HTERT RPE-1 (cell line): ENCODE results near the gene CHPT1.
"Not testable (repeated sequence)": the region's sequence is repeated elsewhere in the genome, so short reads cannot be mapped to it uniquely, and the experiment has no call there.

ENCODE experiments used
- in situ Hi-C: fragments of 300-500 bp; cut with MboI; formaldehyde crosslinking; loops from 4 replicates; pipeline ENCODE4 v1.14.3; 2020; ENCODE audit warnings: low sequenced_read_pairs

Gene CHPT1

GRCh38 chr12:101719566-101719965 lies 22.1 kb downstream of the CHPT1 start:
- in situ Hi-C loops = no loop called here

DNA sequence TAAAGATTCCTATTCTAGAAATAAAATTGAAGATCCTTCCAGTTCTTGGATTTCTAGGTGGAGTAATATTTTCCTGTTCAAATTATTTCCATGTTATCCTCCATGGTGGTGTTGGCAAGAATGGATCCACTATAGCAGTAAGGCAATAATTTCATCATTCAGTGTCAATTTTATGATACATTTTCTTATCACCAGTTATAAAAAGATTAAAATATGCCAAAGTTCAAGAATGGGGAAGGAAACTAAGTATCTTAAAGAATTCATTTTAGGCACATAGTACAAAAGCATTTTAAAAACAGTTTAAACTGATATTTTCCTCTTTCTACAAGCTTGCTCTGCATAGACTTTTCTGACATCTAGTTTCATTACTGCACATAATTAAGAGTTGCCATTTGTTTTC lies 22.7 kb downstream of the CHPT1 start:
- in situ Hi-C loops = no loop called here

DNA sequence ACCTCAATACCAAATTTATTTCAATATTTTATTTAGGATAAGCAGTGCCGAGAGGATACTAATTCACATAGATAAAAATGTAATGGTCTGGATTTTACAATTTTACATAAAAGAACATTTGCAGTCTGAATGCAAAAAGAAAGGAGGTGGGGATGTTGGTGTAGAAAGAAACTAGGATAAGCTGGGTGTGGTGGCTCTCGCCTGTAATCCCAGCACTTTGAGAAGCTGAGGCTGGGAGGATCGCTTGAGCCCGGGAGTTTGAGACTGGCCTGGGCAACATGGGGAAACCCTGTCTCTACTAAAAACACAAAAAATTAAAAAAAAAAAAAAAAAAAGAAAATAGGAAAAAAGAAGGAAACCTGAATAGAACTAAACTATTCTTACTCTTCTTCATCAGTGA lies 25.0 kb downstream of the CHPT1 start:
- in situ Hi-C loops = no loop called here

DNA sequence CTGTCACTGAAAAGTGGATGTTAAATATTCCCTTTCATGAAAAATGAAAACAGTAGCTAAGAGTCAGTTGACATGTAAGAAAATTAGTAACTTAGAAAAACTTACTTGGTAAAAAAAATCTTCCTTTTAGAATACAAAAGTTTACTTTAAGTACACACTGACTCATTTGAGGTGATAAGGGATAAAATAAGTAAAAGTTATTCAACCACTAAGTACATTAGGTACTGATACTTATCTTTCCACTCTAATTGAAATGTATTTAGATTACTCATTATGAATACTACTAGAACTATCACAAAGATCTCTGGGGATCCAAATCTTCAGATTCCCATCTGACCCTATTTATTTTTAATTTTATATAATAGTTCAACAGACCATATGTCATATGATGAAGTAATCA lies 29.7 kb downstream of the CHPT1 start:
- in situ Hi-C loops = no loop called here

- in situ Hi-C loops = no loop called here
Observed at GRCh38 chr12:101729842-101730241, 32.4 kb downstream of the CHPT1 start.

DNA sequence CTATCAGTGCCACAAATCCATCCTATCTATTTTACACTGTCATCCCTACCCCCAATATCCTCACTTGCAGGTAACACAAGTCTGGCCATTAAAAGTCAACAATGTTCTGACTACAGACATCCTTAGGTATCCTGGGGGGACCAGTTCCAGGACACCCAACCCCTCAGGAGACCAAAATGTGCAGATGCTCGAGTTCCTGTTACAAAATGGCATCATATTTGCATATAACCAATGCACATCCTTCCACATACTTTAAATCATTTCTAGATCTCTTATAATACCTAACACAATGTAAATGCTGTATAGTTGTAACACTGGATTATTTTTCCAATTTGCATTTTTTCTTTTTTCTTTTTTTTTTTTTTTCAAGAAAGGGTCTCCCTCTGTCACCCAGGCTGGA lies 34.9 kb downstream of the CHPT1 start:
- in situ Hi-C loops = no loop called here

DNA sequence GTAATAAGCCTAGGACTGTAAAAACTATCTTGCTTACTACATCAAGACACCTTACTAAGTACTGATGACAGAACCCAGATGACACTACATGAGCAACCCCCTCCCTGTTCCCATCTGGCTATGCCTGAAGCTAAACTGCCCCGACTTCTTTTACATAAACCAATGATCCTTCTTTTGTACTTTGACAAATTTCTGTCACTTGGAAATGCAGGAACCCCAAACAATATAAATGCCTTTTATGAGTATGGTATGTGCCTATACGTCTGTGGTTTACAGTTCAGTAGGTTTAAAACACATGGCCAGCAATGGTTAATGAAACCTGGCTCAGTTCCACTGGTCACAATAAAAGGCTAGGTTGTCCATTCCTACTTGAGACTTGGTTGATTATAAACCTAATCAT lies 35.7 kb downstream of the CHPT1 start:
- in situ Hi-C loops = no loop called here

DNA sequence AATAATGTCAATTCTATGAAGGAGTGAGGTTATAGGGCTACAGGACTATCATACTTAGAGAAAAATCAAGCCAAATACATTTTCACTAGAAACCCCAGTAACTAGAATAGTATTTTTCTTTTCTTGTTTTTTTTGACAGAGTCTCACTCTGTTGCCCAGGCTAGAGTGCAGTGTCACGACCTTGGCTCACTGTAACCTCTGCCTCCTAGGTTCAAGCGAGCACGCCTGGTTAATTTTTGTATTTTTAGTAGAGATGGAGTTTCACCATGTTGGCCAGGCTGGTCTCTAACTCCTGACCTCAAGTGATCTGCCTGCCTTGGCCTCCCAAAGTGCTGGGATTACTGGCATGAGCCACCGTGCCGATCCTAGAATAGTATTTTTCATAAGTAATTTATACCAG lies 37.0 kb downstream of the CHPT1 start:
- in situ Hi-C loops = not testable (repeated sequence)

- in situ Hi-C loops = no loop called here
Observed at GRCh38 chr12:101737476-101737875, 40.0 kb downstream of the CHPT1 start.

- in situ Hi-C loops = no loop called here
Observed at GRCh38 chr12:101738920-101739665, 41.7 kb downstream of the CHPT1 start, which contains the start of gene SYCP3. Gene SYCP3 (minus strand): TSS chr12:101739462. CDS start chr12:101737935, 1,527 bp downstream.

GRCh38 chr12:101740566-101740965 lies 43.1 kb downstream of the CHPT1 start:
- in situ Hi-C loops = no loop called here

DNA sequence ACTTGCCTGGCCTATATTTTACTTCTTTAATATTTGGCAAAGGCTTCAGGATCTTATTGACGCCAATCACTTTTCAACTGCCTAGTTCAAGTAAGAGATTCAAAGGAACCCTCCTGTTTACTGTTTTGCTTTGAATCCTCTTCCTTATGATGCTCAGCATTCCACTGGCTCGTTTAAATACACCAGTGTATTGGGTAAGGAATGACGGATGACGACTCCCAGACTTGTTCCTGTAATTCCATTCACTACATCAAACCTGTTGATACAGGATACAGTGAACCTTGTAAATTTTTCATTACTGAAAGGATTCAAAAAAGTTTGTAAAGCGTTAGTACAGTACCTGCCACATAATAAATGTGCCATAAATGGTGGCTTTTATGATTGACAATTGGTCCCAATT lies 43.5 kb downstream of the CHPT1 start:
- in situ Hi-C loops = no loop called here

GRCh38 chr12:101743242-101743641 lies 45.8 kb downstream of the CHPT1 start:
- in situ Hi-C loops = no loop called here

- in situ Hi-C loops = no loop called here
Observed at GRCh38 chr12:101743724-101744472, 46.5 kb downstream of the CHPT1 start.

DNA sequence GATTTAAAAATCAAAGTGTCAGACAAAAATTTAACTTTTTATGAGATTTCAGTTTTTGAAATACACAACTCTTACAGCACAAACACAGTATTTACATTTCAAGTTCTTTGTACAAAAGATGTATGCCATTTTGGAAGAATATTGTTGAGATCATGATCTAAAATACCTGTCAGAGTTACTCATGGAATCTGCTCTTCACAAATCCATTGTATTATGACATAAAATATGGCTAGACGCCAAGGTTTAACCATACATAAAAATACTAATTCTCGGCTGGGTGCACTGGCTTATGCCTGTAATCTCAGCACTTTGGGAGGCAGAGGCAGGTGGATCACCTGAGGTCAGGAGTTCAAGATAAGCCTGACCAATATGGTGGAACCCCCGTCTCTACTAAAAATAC lies 48.0 kb downstream of the CHPT1 start:
- in situ Hi-C loops = no loop called here

- in situ Hi-C loops = no loop called here
Observed at GRCh38 chr12:101746196-101746595, 48.8 kb downstream of the CHPT1 start.

DNA sequence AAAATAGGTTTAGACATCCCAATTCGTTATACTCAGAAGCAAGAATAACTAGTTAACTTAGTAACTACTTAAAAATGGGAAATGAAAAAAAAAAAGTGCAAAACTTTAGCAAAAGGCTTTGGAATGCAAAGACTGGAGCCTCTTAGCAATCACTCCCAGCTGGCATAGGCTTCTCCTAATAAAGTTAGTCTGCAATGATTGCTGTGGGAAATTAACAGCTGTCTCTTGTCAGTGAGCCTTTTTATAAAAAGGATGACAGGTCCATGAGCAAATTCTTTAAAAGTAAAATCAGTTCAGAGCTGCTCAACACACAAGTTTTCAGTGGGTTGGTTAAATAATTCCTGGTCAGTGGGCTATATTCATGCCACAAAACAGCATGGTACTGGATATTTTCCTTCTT lies 49.2 kb downstream of the CHPT1 start:
- in situ Hi-C loops = no loop called here

- in situ Hi-C loops = no loop called here
Observed at GRCh38 chr12:101747697-101748096, 50.3 kb downstream of the CHPT1 start.

DNA sequence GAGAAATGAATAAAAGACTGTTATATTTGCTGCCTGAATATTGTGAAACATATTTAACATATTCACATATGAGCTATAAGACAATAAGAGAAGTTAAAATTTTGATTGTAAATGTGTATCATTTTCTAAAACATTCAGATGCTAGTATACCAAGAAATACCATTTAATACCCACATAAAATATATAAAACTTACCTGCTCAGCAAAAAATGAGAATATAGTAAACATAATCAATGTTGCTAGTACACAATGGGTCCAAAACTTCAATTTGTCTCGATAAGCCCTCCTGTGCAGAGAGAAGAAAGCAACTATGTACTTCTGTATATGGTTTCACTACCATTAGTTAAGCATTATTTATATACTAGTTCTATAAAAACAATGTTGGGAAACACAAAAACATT lies 51.5 kb downstream of the CHPT1 start:
- in situ Hi-C loops = no loop called here

GRCh38 chr12:101749657-101750056 lies 52.2 kb downstream of the CHPT1 start:
- in situ Hi-C loops = no loop called here

GRCh38 chr12:101750152-101750551 lies 52.7 kb downstream of the CHPT1 start:
- in situ Hi-C loops = no loop called here

DNA sequence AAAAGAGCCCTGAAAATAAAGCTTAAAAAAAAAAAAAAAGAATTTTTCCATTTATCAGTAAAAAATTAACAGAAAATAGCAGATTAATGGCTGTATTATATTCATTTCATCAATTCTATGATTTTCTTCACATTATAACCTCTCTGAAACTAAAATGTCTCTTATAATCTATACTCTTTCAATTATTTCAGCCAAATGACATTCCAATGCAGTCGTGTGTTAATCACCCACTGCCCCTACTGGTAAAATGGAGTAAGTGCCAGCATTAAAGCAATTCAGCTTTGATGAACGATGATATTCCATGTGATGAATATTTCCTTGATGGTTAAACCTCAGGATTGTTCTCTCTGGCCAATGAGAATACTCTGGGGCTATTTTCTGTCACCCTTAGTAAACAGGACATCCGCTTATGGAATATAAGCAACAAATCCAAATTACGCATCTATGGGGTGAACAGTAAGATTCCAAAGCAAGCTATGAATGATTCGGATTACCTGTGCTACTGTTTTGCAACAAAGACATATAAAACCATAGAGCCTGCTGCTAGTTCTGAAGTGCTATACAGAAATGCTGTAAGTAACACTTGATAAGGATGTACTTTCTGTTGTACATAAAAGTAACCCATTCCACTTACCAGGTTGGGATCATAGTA lies 62.1 kb downstream of the CHPT1 start:
- in situ Hi-C loops = no loop called here
